GM12865 (cell line): Measurements from ENCODE around the gene TENM3.

Experiments
- DNase-seq: peaks from one replicate; pipeline ENCODE4 v3.0.0; 2010; ENCODE audit warnings: low read depth
- H3K4me3 ChIP-seq: 2 replicates; pipeline ENCODE4 v1.5.1; 2011; ENCODE audit warnings: mild to moderate bottlenecking, low read depth, low read length, control low read depth
- CTCF ChIP-seq: IDR thresholded peaks from 2 replicates; pipeline ENCODE4 v1.5.1; 2011; ENCODE audit warnings: low read length, control low read depth, low read depth, inconsistent platforms; ENCODE audit not compliant: insufficient read depth; ENCODE audit errors: missing control alignments

The TENM3 gene

GRCh38 chr4:182776376-182777105 is 533.3 kb downstream of the TENM3 start:
- DNase-seq: no peak
- no peak overlapping the region for H3K4me3 ChIP-seq
- TF ChIP-seq CTCF: no peak

DNA sequence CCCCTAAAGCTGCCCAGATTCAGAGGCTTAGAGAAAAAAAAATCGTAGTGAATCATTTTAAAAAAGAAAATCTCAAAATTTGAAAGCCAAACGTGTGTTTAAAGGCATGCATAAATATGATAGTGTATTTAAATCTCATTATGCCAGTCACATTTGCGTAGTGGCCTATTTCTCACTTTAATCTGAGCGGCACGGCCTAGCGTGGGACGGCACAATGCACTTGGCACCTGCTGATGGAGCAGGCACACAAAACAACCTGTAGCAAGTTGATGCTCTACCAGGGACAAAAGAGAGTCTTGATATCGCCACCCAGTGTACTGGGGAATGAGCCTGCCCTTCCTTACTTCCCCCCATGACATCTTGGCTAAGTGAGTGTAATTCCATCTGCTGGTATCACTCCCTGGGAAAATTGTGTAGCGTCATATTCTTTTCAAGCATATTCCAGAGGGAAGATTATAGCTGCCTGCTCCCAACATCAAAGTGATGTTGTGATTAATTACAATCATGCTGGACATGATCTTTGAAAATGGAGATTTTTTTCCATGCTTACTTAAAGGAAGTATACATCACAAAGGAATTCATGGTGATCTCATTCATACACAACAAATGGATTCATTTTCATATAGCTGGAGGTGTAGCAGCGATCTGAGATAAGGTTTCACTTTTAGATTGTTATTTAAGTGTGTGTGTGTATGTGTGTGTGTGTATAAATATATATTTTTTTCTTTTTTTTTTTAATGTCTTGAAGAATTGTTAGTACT is 535.2 kb downstream of the TENM3 start:
- TF ChIP-seq CTCF: no peak
- H3K4me3 ChIP-seq: no peak overlapping the region
- no peak for DNase-seq

DNA sequence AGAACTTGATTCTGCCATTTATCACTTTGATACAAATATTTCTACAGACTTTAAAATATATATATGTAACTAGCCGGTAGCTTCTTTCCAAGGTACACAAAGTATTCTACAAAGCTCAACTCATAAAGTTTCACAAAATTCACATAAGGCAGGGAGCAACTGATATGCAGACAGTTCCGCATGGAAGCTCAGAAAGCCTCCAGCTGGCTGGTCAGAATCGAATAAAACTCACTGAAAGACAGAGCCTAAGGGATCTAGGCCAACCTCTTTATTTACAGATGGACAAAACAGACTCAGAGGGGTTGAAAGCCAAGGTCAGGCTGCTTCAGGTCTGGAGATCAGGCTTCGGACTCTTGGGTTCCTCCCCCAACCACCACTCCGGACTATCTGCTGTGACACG is 543.8 kb downstream of the TENM3 start:
- no peak for TF ChIP-seq CTCF
- H3K4me3 ChIP-seq: no peak overlapping the region
- no peak for DNase-seq

GRCh38 chr4:182788201-182788600 is 545.0 kb downstream of the TENM3 start:
- no peak for TF ChIP-seq CTCF
- no peak for DNase-seq
- no peak overlapping the region for H3K4me3 ChIP-seq

DNA sequence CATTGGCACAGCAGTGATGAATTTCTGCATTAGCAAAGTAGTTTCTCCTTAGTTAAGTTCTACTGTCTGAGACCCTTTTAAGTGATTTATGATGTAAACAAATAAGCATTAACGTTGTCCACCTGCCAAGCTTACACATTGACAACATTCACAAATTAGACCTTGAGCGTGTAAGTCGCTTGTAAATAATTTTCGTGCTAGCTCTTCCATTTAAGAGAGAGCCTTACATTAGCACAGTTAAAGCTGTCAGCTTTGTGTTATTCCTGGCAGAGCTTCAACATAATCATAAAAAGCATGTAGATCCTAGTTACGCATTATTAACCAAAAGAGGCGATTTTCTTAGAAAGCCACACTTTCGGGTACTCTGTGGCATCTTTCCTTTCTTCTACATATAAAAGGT is 546.3 kb downstream of the TENM3 start:
- no peak overlapping the region for H3K4me3 ChIP-seq
- no peak for DNase-seq
- no peak for TF ChIP-seq CTCF

DNA sequence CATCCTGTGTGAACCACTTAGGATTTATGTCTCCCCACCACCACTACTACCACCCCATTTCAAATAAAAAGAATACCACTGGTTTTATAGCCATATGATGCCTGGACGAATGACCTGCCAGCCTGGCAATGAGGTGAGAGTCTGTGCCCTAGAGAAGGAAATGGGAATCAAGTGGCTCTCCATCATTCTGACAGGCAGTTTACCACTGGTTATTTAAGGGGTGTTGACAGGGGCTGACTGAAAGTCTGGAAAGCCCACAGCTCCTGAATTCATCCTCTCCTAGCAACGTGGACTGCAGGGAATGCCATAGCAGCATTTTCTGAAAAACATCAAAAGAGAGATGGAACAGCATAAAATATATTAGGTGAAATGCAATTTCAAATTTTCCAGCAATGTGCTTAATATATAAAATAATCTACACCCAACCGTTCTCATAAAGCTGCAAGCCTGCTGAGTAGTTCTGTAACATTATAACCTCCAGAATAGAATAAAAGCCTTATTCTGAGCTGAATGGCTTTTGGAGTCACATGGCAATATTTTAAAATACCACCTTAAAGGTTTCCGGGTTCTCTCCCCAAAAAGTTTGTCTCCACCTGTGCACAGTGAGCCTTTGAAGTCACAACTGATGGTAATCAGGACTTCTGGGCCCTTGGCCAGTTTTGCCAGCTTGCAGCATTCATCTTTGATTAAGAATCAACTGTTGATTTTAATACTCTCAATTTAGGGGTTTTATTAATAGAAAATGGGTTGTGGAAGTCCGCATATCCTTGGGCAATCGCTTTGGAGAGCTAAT is 552.4 kb downstream of the TENM3 start:
- H3K4me3 ChIP-seq: no peak overlapping the region
- DNase-seq: no peak
- no peak for TF ChIP-seq CTCF
